Gastroesophageal sphincter (tissue), 4 donors: Measurements from ENCODE around the gene MYCN. TPM values are rescaled to one million over a fixed set of nuclear protein-coding genes. Genes with fewer than 3 reads are reported as not detected.

Experiments used
- ATAC-seq: fragments of 150-250 bp; one replicate; pipeline ENCODE4 v1.9.1; 2016; ENCODE audit warnings: mild to moderate bottlenecking, moderate library complexity
- H3K27ac ChIP-seq, 4 donors: fragments of 200-600 bp; sonication (generic) in 3 of 4; 1 replicate in 3 of 4; 2 replicates in 1 of 4; pipeline ENCODE4 v1.5.1; 2016 to 2019
- H3K27me3 ChIP-seq: fragments of 200-600 bp; sonication (generic); one replicate; pipeline ENCODE4 v1.5.1; 2019
- H3K36me3 ChIP-seq, 2 donors: fragments of 200-600 bp; sonication (generic); one replicate each; pipeline ENCODE4 v1.5.1; 2019; ENCODE audit warnings: control low read depth in 1 of 2
- H3K4me1 ChIP-seq, 3 donors: fragments of 200-600 bp; sonication (generic); 1 replicate in 2 of 3; 2 replicates in 1 of 3; pipeline ENCODE4 v1.5.1; 2016 to 2019; ENCODE audit warnings: control low read depth in 2 of 3
- H3K4me3 ChIP-seq, 2 donors: fragments of 200-600 bp; sonication (generic); one replicate each; pipeline ENCODE4 v1.5.1; 2019; ENCODE audit warnings: mild to moderate bottlenecking in 1 of 2, moderate library complexity in 1 of 2
- H3K9me3 ChIP-seq, 3 donors: fragments of 200-600 bp; sonication (generic); one replicate each; pipeline ENCODE4 v1.5.1; 2017 to 2019; ENCODE audit warnings: control low read depth in 2 of 3
- EP300 ChIP-seq: sonication (generic); formaldehyde crosslinking; IDR thresholded peaks from one replicate; pipeline ENCODE4 v1.6.1; 2017; ENCODE audit warnings: antibody characterized with exemption, mild to moderate bottlenecking
- POLR2A ChIP-seq, 2 donors: fragments of 450-650 bp; IDR thresholded peaks; one replicate each; pipeline ENCODE4 v1.6.1; 2017; ENCODE audit warnings: antibody characterized with exemption in 2 of 2, mild to moderate bottlenecking in 2 of 2, moderate library complexity in 1 of 2
- POLR2AphosphoS5 ChIP-seq: sonication (generic); formaldehyde crosslinking; IDR thresholded peaks from one replicate; pipeline ENCODE4 v1.6.1; 2017; ENCODE audit warnings: antibody characterized with exemption
- WGBS, 2 donors: methylation state at CpG; one replicate each; pipeline ENCODE4 v1.1.5; 2018; ENCODE audit warnings: low coverage in 1 of 2; 5-methylcytosine and 5-hydroxymethylcytosine counted together
- total RNA-seq, 4 donors: library from RNA; depleted of rRNA; stranded (reverse); fragments of >200 nt; gene quantifications; one replicate each; pipeline ENCODE4 v1.1.0, GENCODE V29; 2016
- TF ChIP-seq, protein P1 (sequence below), 4 experiments: fragments of 200-600 bp in 2 of 4; fragments of 450-650 bp in 2 of 4; sonication (generic) in 1 of 4; IDR thresholded peaks; one replicate each; pipeline ENCODE4 v1.5.1; 2017 to 2019; ENCODE audit warnings: antibody characterized with exemption in 4 of 4, mild to moderate bottlenecking in 2 of 4, moderate library complexity in 2 of 4

The MYCN gene
- total RNA-seq, 4 donors from 2014 or later: 0.13 to 0.46 (median 0.35) TPM; not detected in 1

GRCh38 chr2:15952451-15953146 is 12.2 kb downstream of the MYCN start:
- ATAC-seq: no peak
- Histone ChIP-seq H3K27me3 (no peaks in the 10 kb centered on the region), H3K9me3 (no peaks in the 10 kb centered on the region), H3K4me3 (no peak overlapping the region), H3K27ac (no peak overlapping the region), H3K4me1 (no peaks in the 10 kb centered on the region), H3K36me3 (no peaks in the 10 kb centered on the region)
- WGBS, 2 donors: 81 to 88% methylated on average over 8 to 10 of the region's 10 CpGs
- TF ChIP-seq, protein P1, sequence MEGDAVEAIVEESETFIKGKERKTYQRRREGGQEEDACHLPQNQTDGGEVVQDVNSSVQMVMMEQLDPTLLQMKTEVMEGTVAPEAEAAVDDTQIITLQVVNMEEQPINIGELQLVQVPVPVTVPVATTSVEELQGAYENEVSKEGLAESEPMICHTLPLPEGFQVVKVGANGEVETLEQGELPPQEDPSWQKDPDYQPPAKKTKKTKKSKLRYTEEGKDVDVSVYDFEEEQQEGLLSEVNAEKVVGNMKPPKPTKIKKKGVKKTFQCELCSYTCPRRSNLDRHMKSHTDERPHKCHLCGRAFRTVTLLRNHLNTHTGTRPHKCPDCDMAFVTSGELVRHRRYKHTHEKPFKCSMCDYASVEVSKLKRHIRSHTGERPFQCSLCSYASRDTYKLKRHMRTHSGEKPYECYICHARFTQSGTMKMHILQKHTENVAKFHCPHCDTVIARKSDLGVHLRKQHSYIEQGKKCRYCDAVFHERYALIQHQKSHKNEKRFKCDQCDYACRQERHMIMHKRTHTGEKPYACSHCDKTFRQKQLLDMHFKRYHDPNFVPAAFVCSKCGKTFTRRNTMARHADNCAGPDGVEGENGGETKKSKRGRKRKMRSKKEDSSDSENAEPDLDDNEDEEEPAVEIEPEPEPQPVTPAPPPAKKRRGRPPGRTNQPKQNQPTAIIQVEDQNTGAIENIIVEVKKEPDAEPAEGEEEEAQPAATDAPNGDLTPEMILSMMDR (IDR thresholded peaks at IDR 0.05): no peak
- TF ChIP-seq POLR2AphosphoS5: no peak
- no peak for TF ChIP-seq POLR2A (IDR thresholded peaks at IDR 0.05)
- no peak for TF ChIP-seq EP300

DNA sequence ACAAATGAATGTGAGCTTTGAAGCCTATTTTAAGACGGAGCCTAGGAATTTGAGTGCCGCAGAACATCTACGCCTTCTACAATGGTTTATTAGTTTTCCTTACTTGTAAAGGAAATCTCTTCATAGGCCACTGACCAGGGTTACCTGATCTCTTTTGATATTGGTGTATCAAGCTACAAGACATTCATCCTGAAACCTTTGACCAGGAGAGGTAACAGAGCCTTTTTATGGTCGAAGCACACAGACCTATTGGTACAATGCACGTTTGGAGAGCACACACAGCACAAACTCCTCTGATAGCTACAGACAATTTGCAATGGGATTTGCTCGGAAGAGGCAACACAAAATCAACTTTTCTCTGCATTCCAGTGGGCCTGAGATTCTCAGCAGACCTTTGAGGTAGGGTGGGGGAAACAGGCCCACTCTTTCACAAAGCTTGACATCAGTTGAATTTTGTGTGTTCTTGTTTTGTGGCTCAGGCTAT is 12.8 kb downstream of the MYCN start:
- no peaks in the 10 kb centered on the region for H3K36me3 ChIP-seq
- no peak overlapping the region for H3K27ac ChIP-seq
- WGBS, 2 donors: 85 to 100% methylated on average over 4 to 6 of the region's 6 CpGs
- TF ChIP-seq POLR2AphosphoS5: no peak
- H3K27me3 ChIP-seq: no peaks in the 10 kb centered on the region
- no peaks in the 10 kb centered on the region for H3K9me3 ChIP-seq
- H3K4me1 ChIP-seq: no peaks in the 10 kb centered on the region
- ATAC-seq: no peak
- no peak overlapping the region for H3K4me3 ChIP-seq

GRCh38 chr2:15953891-15954680 is 13.7 kb downstream of the MYCN start:
- 93 to 100% methylated on average over 2 to 5 of the region's 6 CpGs for WGBS, 2 donors
- H3K27me3 ChIP-seq: no peaks in the 10 kb centered on the region
- no peak for TF ChIP-seq EP300
- no peak for TF ChIP-seq POLR2AphosphoS5
- no peak for TF ChIP-seq POLR2A (IDR thresholded peaks at IDR 0.05)
- TF ChIP-seq, protein P1 (IDR thresholded peaks at IDR 0.05): no peak
- no peak overlapping the region for H3K27ac ChIP-seq
- no peaks in the 10 kb centered on the region for H3K36me3 ChIP-seq
- no peak overlapping the region for H3K4me3 ChIP-seq
- no peaks in the 10 kb centered on the region for H3K9me3 ChIP-seq
- no peaks in the 10 kb centered on the region for H3K4me1 ChIP-seq
- ATAC-seq: no peak

- WGBS, 2 donors: 89% methylated on average over 7 of the region's 8 CpGs; no CpG with 5 or more reads in 1 of the 2 donors
- no peaks in the 10 kb centered on the region for H3K4me1 ChIP-seq
- no peaks in the 10 kb centered on the region for H3K27me3 ChIP-seq
- no peaks in the 10 kb centered on the region for H3K36me3 ChIP-seq
- no peak overlapping the region for H3K27ac ChIP-seq
- TF ChIP-seq POLR2AphosphoS5 (no peak), EP300 (no peak), POLR2A (IDR thresholded peaks at IDR 0.05) (no peak)
- TF ChIP-seq, protein P1 (IDR thresholded peaks at IDR 0.05): no peak
- no peaks in the 10 kb centered on the region for H3K9me3 ChIP-seq
- no peak for ATAC-seq
- H3K4me3 ChIP-seq: no peak overlapping the region
Measured at GRCh38 chr2:15954761-15955160, 14.4 kb downstream of the MYCN start.

- H3K27ac ChIP-seq: no peak overlapping the region
- no peak for ATAC-seq
- H3K36me3 ChIP-seq: no peaks in the 10 kb centered on the region
- H3K4me3 ChIP-seq: no peak overlapping the region
- H3K4me1 ChIP-seq: no peaks in the 10 kb centered on the region
- H3K27me3 ChIP-seq: no peaks in the 10 kb centered on the region
- no peaks in the 10 kb centered on the region for H3K9me3 ChIP-seq
- 85 to 86% methylated on average over 6 to 7 of the region's 7 CpGs for WGBS, 2 donors
- TF ChIP-seq EP300 (no peak), POLR2A (IDR thresholded peaks at IDR 0.05) (no peak), POLR2AphosphoS5 (no peak)
- TF ChIP-seq, protein P1 (IDR thresholded peaks at IDR 0.05): no peak
Measured at GRCh38 chr2:15955232-15955988, 15.1 kb downstream of the MYCN start.
